Measurements from ENCODE around the gene COL23A1. TPM values are rescaled to one million over a fixed set of nuclear protein-coding genes. Genes with fewer than 3 reads are reported as not detected.

Gene COL23A1
- total RNA-seq, 1 experiment from 2014 or later: 0.08 TPM

DNA sequence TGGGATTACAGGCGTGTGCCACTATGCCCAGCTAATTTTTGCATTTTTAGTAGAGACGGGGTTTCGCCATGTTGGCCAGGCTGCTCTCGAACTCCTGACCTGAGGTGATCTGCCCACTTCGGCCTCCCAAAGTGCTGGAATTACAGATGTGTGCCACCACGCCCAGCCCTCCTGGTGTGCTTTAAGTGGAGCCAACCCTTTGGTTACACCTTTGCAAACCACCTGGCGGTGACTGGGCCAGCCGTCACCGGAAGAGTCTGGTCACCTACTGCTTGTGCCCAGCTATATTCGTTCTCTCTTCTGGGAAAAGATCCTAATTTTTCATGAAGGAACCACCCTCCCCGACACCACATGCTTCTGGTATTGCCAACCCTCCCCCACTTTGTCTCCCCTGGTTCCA, 35.9 kb downstream of the COL23A1 start:
- no peak for DNase-seq (ENCODE audit: low spot score)

- no peak for DNase-seq (ENCODE audit: low spot score)
These were observed 36.7 kb downstream of the COL23A1 start for GRCh38 chr5:178553517-178553916.

GRCh38 chr5:178551468-178551867, 38.7 kb downstream of the COL23A1 start:
- DNase-seq (ENCODE audit: low spot score): no peak

GRCh38 chr5:178551059-178551458, 39.1 kb downstream of the COL23A1 start:
- DNase-seq (ENCODE audit: low spot score): no peak

GRCh38 chr5:178548746-178549145, 41.4 kb downstream of the COL23A1 start:
- no peak for DNase-seq (ENCODE audit: low spot score)

DNA sequence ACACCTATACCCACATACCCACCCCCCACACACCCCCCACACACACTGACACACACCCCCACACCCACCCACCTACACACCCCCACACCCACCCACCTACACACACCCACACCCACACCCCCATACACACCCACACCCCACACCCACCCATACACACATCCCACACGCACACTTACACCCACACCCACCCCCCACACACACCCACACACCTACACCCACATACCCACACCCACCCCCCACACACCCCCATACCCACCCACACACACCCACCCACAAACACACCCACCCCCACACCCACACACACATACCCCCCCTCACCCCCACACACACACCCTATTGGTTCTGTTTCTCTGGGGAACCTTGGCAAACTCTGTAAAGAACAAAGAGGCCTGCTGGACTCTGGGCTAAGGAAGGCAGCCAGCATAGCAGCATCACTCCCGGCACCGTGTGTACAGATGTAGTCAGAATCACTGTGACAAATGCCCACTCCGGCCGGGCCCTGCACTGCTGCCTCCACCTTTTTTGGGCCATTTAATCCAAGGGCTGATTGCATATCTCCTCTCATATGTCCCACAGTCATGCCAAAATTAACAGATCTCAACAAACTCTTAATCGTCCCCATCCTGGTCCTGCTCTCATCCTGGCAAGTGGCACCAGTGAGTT, 42.3 kb downstream of the COL23A1 start:
- no peak for DNase-seq (ENCODE audit: low spot score)

DNA sequence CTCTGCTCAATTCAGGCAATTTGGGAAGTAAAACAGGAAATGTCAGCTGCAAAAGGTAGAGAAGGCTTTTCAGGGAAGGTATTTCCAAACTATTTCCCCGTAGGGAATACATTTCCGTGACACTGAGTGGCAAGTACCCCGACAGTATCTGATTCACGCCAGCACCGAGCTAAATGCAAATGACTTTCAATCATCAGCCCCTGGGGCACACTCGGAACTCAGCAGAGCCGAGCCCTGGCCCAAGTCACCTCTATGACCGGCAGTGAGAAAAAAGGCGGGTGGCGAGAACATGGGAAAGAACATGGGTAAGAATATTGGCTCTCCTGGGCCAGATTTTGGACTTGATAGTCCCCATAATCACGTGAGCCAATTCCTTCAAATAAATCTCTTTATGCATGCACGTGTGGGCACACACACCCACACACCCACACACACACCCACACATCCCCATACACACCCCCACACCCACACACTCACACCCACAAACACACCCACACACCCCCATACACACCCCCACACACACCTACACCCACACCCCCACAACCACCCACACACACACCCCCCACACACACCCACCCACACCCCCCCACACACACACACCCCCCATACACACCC, 43.0 kb downstream of the COL23A1 start:
- DNase-seq (ENCODE audit: low spot score): no peak

DNA sequence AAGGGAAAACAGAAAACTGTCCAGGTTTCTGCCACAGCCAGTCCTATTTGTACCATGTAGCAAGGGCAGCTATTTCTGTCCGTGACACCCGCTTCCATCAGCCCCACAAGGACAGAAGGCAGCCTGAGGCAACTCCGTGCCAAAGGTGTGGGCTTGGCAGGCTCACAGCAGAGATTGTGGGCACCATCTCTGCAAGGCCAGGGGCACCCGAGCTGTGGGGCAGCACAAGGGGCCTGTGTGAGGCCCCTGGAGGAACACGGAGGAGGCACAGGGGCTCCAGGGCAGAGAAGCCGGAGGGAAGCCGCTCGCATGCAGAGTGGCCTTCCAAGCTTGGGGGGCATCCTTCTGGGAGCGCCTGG, 43.5 kb downstream of the COL23A1 start:
- DNase-seq (ENCODE audit: low spot score): no peak

DNA sequence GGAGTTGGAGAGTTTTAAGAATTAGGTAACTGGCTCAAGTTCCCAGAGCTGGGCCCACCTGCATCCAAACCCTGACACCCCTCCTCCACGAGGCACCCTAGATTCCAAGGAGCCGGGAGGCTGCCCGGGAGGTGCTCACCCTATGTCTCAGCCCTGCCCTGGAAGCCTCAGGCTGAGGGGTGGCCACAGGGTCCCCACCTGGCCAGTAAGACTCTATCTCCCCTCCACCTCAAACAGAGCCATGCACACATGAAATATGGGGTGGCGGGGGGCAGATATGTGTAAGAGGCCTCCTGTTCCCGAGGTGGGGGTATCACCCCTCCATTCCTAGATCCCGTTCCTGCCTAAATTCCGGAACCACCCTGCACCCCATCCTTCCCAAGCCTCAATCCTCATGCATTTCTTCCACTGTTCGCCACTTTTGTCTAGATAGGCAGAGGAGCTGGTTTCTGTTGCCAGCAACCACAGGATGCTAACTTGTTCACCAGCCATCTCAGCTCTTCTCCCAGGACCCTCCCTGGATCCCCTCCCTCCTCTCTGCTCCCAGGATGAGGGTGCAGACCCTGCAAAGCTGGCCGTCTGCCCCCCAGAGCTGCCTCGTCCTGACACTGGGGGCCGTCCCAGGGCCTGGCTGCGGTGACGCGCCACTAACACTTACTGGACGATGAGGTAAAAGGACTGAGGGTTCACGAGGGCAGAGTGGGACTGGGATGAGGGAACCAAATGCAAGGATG, 44.1 kb downstream of the COL23A1 start:
- no peak for DNase-seq (ENCODE audit: low spot score)

DNA sequence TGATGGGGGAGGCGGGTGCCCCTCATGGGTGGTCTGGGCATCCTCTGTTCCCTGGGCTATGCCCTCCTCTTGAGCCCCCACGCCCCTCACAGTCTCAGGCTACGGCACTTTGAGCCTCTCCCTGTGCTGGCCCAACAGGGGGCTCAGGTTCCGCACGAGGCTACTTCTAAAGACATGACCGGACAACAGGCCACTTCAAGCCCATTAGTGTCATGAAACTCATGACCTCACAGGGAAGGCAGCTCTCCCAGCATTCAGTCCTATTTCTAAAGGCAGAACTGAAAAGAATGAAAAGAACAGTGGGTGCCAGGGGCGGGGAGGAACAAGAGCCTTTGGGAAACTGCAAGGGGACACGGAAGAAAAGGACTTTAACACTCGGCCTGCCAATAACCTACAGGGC, 45.0 kb downstream of the COL23A1 start:
- DNase-seq (ENCODE audit: low spot score): no peak

GRCh38 chr5:178544166-178544834, 45.9 kb downstream of the COL23A1 start:
- no peak for DNase-seq (ENCODE audit: low spot score)

- DNase-seq (ENCODE audit: low spot score): no peak
These were observed 47.7 kb downstream of the COL23A1 start for GRCh38 chr5:178542455-178542854.

GRCh38 chr5:178540526-178540925, 49.7 kb downstream of the COL23A1 start:
- no peak for DNase-seq (ENCODE audit: low spot score)

DNA sequence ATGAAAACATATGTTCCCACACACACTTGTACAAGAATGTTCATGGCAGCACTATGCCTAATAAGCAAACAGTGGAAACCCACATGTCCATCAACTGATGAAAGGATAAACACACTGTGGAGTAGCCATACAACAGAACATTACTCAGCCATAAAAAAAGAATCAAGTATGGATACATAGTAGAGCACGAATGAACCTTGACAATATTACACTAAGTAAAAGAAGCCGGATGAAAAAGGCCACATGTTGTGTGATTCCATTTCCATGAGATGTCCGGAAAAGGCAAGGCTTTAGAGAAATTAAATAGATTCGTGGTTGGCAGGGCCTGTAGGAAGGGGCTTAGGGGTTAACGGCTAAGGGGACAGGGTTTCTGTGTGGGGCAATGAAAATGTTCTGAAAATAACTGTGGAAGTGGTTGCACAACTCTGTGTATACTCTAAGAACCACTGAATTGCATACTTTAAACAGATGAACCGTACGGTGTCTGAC, 51.4 kb downstream of the COL23A1 start:
- DNase-seq (ENCODE audit: low spot score): peak; percentile 79

- DNase-seq (ENCODE audit: low spot score): no peak
These were observed 52.5 kb downstream of the COL23A1 start for GRCh38 chr5:178537467-178538371.

DNA sequence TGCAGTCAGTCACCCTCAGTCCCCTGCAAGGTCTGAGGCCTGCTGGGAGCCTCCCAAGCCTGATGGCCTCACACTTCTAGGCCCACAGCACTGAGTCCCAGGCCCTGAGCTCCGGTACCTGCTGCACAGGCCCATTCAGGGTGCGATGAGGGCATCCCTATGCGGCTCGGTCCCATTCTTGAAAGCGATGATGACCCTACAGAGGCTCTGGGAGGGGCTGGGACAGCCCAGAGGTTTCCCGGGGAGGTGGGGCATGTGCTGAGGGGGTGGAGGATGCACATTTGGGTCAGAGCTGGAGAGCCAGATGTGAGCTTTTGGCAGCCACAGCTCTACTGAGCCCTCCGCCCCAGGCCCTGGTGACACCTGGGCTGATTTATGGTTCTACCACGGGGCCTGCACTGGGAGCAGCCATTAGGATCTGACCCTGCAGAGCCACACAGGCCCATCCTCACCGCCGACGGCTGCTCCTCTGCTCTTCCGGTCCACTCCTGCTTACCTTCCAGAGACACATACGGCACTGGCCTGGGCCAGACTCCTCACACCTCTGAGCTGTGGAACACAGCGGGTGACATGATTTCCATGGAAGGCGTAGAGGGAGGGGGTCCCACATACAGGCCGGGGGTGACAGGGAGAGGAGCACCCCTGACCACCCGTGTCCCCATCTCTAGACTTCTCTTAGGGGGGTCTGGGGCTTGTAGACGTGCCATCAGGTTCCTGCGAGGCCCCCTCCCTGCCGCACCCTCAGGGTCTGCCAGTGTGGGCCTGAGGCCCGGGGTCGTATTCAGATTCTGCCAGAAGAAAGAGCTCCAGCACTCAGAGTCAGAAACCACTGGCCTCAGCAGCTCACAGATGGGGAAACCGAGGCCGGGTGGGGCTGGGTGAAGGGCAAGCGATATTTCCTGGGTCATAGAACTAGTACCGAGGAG, 53.4 kb downstream of the COL23A1 start:
- DNase-seq (ENCODE audit: low spot score): no peak

GRCh38 chr5:178535299-178536175, 54.7 kb downstream of the COL23A1 start:
- peak; percentile 39 for DNase-seq (ENCODE audit: low spot score)

DNA sequence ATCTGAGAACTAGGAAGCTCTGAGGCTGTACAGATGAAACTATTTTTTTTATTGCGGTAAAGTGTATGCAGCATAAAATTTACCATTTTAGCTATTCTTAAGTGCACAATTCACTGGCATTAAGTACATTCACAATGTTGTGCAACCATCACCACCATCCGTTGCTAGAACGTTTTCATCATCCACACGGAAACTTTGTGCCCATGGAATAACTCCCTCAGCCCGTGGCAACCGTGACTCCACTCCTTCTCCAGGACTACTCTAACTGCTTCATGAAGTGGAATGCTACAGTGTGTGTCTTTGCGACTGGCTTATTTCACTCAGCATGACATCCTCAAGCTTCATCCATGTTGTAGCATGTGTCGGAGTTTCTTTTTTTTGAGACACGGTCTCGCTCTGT, 57.1 kb downstream of the COL23A1 start:
- no peak for DNase-seq (ENCODE audit: low spot score)

DNA sequence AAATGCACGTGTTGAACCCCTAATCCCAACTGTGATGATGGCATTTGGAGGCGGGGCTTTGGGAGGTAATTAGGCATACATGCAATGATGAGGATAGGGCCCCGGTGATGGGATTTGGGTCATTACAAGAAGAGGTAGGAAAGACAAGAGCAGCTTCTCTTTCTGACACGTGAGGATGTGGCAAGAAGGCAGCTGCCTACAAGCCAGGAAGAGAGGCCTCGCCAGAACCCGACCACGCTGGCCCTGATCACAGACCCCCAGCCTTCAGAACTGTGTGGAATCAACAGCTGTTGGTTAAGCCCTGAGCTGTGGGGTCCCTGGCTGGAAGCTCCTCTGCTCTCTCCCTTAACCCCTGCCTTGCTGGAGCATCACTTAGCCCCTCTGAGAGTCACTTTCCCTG, 57.5 kb downstream of the COL23A1 start:
- no peak for DNase-seq (ENCODE audit: low spot score)
